Ishikawa (cell line): Measurements from ENCODE around the gene PRDM16.

Experiments
- CEBPB ChIP-seq: IDR thresholded peaks from 2 replicates; pipeline ENCODE4 v1.6.1; 2012
- CREB1 ChIP-seq: IDR thresholded peaks from 2 replicates; pipeline ENCODE4 v1.6.1; 2012; ENCODE audit warnings: low read depth
- EGR1 ChIP-seq: IDR thresholded peaks from 2 replicates; pipeline ENCODE4 v1.6.1; 2012
- EP300 ChIP-seq: IDR thresholded peaks from 2 replicates; pipeline ENCODE4 v1.6.1; 2012; ENCODE audit warnings: borderline replicate concordance
- FOXM1 ChIP-seq: IDR thresholded peaks from 2 replicates; pipeline ENCODE4 v1.6.1; 2012; ENCODE audit warnings: low read depth, borderline replicate concordance
- MAX ChIP-seq: IDR thresholded peaks from 2 replicates; pipeline ENCODE4 v1.6.1; 2012
- NFIC ChIP-seq: IDR thresholded peaks from 2 replicates; pipeline ENCODE4 v1.6.1; 2012
- RAD21 ChIP-seq: IDR thresholded peaks from 2 replicates; pipeline ENCODE4 v1.6.1; 2012; ENCODE audit warnings: low read depth
- TAF1 ChIP-seq: IDR thresholded peaks from 2 replicates; pipeline ENCODE4 v1.6.1; 2012; ENCODE audit warnings: low read depth, mild to moderate bottlenecking
- TCF12 ChIP-seq: IDR thresholded peaks from 2 replicates; pipeline ENCODE4 v1.6.1; 2012; ENCODE audit warnings: low read depth
- TEAD4 ChIP-seq: IDR thresholded peaks from 2 replicates; pipeline ENCODE4 v1.6.1; 2012
- YY1 ChIP-seq: IDR thresholded peaks from 2 replicates; pipeline ENCODE4 v1.6.1; 2012; ENCODE audit warnings: low read depth
- ZBTB7A ChIP-seq: IDR thresholded peaks from 2 replicates; pipeline ENCODE4 v1.6.1; 2012; ENCODE audit warnings: low read depth
- TF ChIP-seq, protein P1 (sequence below): IDR thresholded peaks from 2 replicates; pipeline ENCODE4 v1.6.1; 2012; ENCODE audit warnings: low read depth, mild to moderate bottlenecking
- TF ChIP-seq, protein P2 (sequence below): IDR thresholded peaks from 2 replicates; pipeline ENCODE4 v1.6.1; 2012

PRDM16 gene

GRCh38 chr1:3053366-3053980 is 15.5 kb upstream of the PRDM16 start:
- TF ChIP-seq FOXM1, result no peak
- TF ChIP-seq CEBPB, result no peak
- TF ChIP-seq, protein P1, sequence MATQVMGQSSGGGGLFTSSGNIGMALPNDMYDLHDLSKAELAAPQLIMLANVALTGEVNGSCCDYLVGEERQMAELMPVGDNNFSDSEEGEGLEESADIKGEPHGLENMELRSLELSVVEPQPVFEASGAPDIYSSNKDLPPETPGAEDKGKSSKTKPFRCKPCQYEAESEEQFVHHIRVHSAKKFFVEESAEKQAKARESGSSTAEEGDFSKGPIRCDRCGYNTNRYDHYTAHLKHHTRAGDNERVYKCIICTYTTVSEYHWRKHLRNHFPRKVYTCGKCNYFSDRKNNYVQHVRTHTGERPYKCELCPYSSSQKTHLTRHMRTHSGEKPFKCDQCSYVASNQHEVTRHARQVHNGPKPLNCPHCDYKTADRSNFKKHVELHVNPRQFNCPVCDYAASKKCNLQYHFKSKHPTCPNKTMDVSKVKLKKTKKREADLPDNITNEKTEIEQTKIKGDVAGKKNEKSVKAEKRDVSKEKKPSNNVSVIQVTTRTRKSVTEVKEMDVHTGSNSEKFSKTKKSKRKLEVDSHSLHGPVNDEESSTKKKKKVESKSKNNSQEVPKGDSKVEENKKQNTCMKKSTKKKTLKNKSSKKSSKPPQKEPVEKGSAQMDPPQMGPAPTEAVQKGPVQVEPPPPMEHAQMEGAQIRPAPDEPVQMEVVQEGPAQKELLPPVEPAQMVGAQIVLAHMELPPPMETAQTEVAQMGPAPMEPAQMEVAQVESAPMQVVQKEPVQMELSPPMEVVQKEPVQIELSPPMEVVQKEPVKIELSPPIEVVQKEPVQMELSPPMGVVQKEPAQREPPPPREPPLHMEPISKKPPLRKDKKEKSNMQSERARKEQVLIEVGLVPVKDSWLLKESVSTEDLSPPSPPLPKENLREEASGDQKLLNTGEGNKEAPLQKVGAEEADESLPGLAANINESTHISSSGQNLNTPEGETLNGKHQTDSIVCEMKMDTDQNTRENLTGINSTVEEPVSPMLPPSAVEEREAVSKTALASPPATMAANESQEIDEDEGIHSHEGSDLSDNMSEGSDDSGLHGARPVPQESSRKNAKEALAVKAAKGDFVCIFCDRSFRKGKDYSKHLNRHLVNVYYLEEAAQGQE, result no peak
- TF ChIP-seq ZBTB7A, result no peak
- no peak for TF ChIP-seq TCF12
- no peak for TF ChIP-seq MAX
- TF ChIP-seq, protein P2, sequence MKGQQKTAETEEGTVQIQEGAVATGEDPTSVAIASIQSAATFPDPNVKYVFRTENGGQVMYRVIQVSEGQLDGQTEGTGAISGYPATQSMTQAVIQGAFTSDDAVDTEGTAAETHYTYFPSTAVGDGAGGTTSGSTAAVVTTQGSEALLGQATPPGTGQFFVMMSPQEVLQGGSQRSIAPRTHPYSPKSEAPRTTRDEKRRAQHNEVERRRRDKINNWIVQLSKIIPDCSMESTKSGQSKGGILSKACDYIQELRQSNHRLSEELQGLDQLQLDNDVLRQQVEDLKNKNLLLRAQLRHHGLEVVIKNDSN, result no peak
- no peak for TF ChIP-seq RAD21
- TF ChIP-seq TEAD4, result no peak
- TF ChIP-seq YY1, result no peak
- no peak for TF ChIP-seq CREB1
- TF ChIP-seq NFIC, result no peak

- TF ChIP-seq MAX (no peak), CREB1 (no peak), EP300 (no peak), RAD21 (no peak), NFIC (no peak)
Observed at GRCh38 chr1:3053986-3054385, 15.0 kb upstream of the PRDM16 start.

DNA sequence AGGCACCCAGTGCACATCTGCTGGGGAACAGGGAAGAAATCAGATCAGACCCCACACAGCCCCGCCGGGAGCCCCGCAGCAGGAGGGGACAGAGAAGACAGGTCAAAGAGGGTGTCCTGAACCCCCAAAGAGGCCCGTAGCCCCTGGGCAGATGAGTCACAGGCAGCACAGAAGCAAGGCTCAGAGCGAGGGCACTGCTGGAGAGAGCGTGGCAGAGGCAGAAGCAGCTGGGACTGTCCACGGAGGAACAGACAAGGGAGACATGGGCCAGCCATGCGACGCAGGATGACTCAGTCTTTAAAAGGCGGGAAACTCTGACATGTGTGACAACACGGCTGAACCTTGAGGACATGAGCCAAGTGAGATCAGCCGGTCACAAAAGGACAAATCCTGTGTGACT is 14.5 kb upstream of the PRDM16 start:
- TF ChIP-seq ZBTB7A (no peak), MAX (no peak), TCF12 (no peak), TEAD4 (no peak), RAD21 (no peak), FOXM1 (no peak), YY1 (no peak), EP300 (no peak), CEBPB (no peak), EGR1 (no peak)
- TF ChIP-seq, protein P2, result no peak

GRCh38 chr1:3055051-3055450 is 14.0 kb upstream of the PRDM16 start:
- no peak for TF ChIP-seq MAX
- TF ChIP-seq CEBPB, result no peak
- TF ChIP-seq EGR1, result no peak

- TF ChIP-seq CREB1 (no peak), RAD21 (no peak), TAF1 (no peak), CEBPB (no peak), TCF12 (no peak), EP300 (no peak), ZBTB7A (no peak), MAX (no peak)
- TF ChIP-seq, protein P1, result no peak
Observed at GRCh38 chr1:3056641-3057040, 12.4 kb upstream of the PRDM16 start.

DNA sequence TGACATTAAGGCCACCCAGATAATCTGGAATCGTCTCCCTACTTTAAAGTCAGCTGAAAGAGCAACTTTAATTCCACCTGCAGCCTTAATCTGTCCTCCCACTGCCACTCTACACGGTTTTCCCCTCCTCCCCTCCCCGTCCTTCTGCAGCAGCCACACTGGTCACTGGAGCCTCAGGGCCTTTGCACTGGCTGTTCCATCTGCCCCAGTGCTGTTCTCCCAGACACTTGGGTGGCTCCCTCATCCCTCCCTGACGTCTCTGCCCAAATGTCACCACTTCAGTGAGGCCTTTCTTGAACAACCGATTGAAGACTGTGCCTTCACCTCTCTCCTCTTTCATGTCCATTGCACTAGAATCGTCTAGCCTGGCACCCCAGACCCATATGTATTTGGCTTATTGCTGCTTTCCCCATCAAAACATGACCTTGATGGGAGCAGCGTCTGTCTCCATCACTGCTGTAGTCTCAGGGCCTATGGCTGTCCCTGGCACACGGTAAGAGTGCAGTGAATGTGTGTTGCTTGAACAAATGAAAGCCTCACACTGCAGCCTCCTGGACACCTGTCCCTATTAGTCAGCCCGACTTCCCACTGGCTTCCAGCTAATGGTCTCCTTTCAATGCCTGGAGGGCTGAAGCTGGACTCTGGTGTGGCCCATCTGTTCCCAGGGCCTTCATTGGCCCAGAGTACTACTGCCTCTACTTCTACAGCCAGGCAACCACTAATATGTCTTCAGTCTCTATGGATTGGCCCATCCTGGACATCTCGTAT is 10.6 kb upstream of the PRDM16 start:
- no peak for TF ChIP-seq CEBPB
- TF ChIP-seq MAX, result no peak
- TF ChIP-seq, protein P2, result no peak
- no peak for TF ChIP-seq TAF1
- TF ChIP-seq, protein P1, result no peak
- TF ChIP-seq NFIC, result no peak
- TF ChIP-seq FOXM1, result no peak
- no peak for TF ChIP-seq ZBTB7A
- no peak for TF ChIP-seq YY1
- no peak for TF ChIP-seq RAD21
- TF ChIP-seq TEAD4, result no peak
- no peak for TF ChIP-seq EP300
- TF ChIP-seq TCF12, result no peak
- TF ChIP-seq CREB1, result no peak
- no peak for TF ChIP-seq EGR1
